CD14-positive monocyte (primary cell): ENCODE measurements around the gene PKD2L1. TPM values are rescaled to one million over a fixed set of nuclear protein-coding genes. Genes with fewer than 3 reads are reported as not detected.
A peak's percentile ranks its signal among the peaks of the same experiment; 100 is the strongest.

Source experiments
- DNase-seq, 3 donors: peaks; one replicate each; pipeline ENCODE4 v3.0.0-alpha.2; 2011 to 2022
- H2AFZ ChIP-seq: 2 replicates; pipeline ENCODE4 v1.6.0; 2012; ENCODE audit warnings: mild to moderate bottlenecking, low read depth, low read length, inconsistent platforms; ENCODE audit not compliant: insufficient read depth, poor library complexity, severe bottlenecking
- H3K27ac ChIP-seq, 2 donors: 1 replicate in 1 of 2; 2 replicates in 1 of 2; pipeline ENCODE4 v1.5.1; 2012 to 2013; ENCODE audit warnings: low read length in 2 of 2, control low read depth in 1 of 2, inconsistent platforms in 1 of 2, low read depth in 1 of 2, mild to moderate bottlenecking in 1 of 2
- H3K27me3 ChIP-seq, 2 donors: one replicate each; pipeline versions ENCODE4 v1.6.0 to v1.6.1; 2011 to 2013; ENCODE audit warnings: low read length in 2 of 2; ENCODE audit not compliant: control insufficient read depth in 2 of 2, insufficient read depth in 2 of 2
- H3K36me3 ChIP-seq, 2 donors: replicated peaks in 1 of 2; 1 replicate in 1 of 2; 2 replicates in 1 of 2; pipeline versions ENCODE4 v1.5.1 to v1.6.1; 2012 to 2013; ENCODE audit warnings: low read length in 2 of 2, control low read depth in 1 of 2, inconsistent platforms in 1 of 2, mild to moderate bottlenecking in 1 of 2; ENCODE audit not compliant: insufficient read depth in 2 of 2, control insufficient read depth in 1 of 2
- H3K4me1 ChIP-seq, 2 donors: 1 replicate in 1 of 2; 2 replicates in 1 of 2; pipeline versions ENCODE4 v1.5.1 to v1.6.1; 2012 to 2013; ENCODE audit warnings: low read length in 2 of 2, control low read depth in 1 of 2, inconsistent platforms in 1 of 2, mild to moderate bottlenecking in 1 of 2, moderate library complexity in 1 of 2; ENCODE audit not compliant: insufficient read depth in 2 of 2, control insufficient read depth in 1 of 2
- H3K4me2 ChIP-seq: replicated peaks from 2 replicates; pipeline ENCODE3; 2012; ENCODE audit warnings: low read length, moderate library complexity, mild to moderate bottlenecking; ENCODE audit not compliant: poor library complexity, severe bottlenecking; ENCODE audit errors: extremely low read depth
- H3K4me3 ChIP-seq, 3 experiments: fragments of 200-600 bp in 1 of 3; sonication (generic) in 1 of 3; replicated peaks in 1 of 3; 1 replicate in 2 of 3; 2 replicates in 1 of 3; pipeline ENCODE4 v1.5.1; 2011 to 2013; ENCODE audit warnings: low read length in 3 of 3, mild to moderate bottlenecking in 3 of 3, control low read depth in 2 of 3, low read depth in 2 of 3, inconsistent platforms in 1 of 3, moderate library complexity in 1 of 3
- H3K79me2 ChIP-seq: 2 replicates; pipeline ENCODE4 v1.6.0; 2012; ENCODE audit warnings: mild to moderate bottlenecking, control low read depth, inconsistent platforms, low read length, moderate library complexity; ENCODE audit not compliant: insufficient read depth
- H3K9ac ChIP-seq: 2 replicates; pipeline ENCODE4 v1.6.0; 2017; ENCODE audit warnings: low read length, mild to moderate bottlenecking; ENCODE audit not compliant: insufficient read depth, poor library complexity, severe bottlenecking
- H3K9me3 ChIP-seq, 2 donors: replicated peaks in 1 of 2; 1 replicate in 1 of 2; 2 replicates in 1 of 2; pipeline versions ENCODE4 v1.5.1 to v1.6.1; 2012 to 2013; ENCODE audit warnings: low read length in 2 of 2, control low read depth in 1 of 2; ENCODE audit not compliant: control insufficient read depth in 1 of 2, insufficient read depth in 1 of 2
- H4K20me1 ChIP-seq: 2 replicates; pipeline ENCODE4 v1.6.0; 2012; ENCODE audit warnings: mild to moderate bottlenecking, low read length, control low read depth, moderate library complexity; ENCODE audit not compliant: insufficient read depth
- H3K27ac Mint-ChIP-seq, 7 donors: one replicate each; pipeline ENCODE4 v1.8.0; 2020; ENCODE audit warnings: mild to moderate bottlenecking in 7 of 7, mixed read lengths in 7 of 7, moderate library complexity in 6 of 7, inconsistent platforms in 2 of 7
- H3K27me3 Mint-ChIP-seq, 3 donors: one replicate each; pipeline ENCODE4 v1.8.0; 2021 to 2022; ENCODE audit warnings: low read depth in 3 of 3, mild to moderate bottlenecking in 3 of 3, mixed read lengths in 3 of 3, moderate library complexity in 3 of 3, inconsistent platforms in 1 of 3
- H3K36me3 Mint-ChIP-seq, 2 donors: one replicate each; pipeline ENCODE4 v1.8.0; 2020; ENCODE audit warnings: mixed read lengths in 2 of 2, inconsistent platforms in 1 of 2, mild to moderate bottlenecking in 1 of 2
- H3K4me1 Mint-ChIP-seq: one replicate; pipeline ENCODE4 v1.8.0; 2020; ENCODE audit warnings: mild to moderate bottlenecking, mixed read lengths
- H3K4me3 Mint-ChIP-seq, 2 donors: one replicate each; pipeline ENCODE4 v1.8.0; 2020; ENCODE audit warnings: mild to moderate bottlenecking in 2 of 2, mixed read lengths in 2 of 2, moderate library complexity in 1 of 2
- H3K9me3 Mint-ChIP-seq, 7 donors: one replicate each; pipeline ENCODE4 v1.8.0; 2020 to 2022; ENCODE audit warnings: mixed read lengths in 7 of 7, mild to moderate bottlenecking in 6 of 7, moderate library complexity in 6 of 7, inconsistent platforms in 2 of 7
- WGBS: methylation state at CpG from one replicate; pipeline ENCODE4 v1.1.5; 2013; ENCODE audit warnings: missing lambda C conversion rate; ENCODE audit not compliant: insufficient coverage; 5-methylcytosine and 5-hydroxymethylcytosine counted together
- intact Hi-C, 2 donors: fragments of 100-400 bp; cut with micrococcal nuclease; formaldehyde crosslinking; loops; one replicate each; pipeline versions ENCODE4 v1.15.0 to v1.15.1; 2023
- polyA plus RNA-seq, 3 donors: library from polyadenylated mRNA; depleted of rRNA in 1 of 3; unstranded in 2 of 3; stranded (reverse) in 1 of 3; fragments of 300-500 nt in 2 of 3; fragments of >200 nt in 1 of 3; fragmentation: Illumina TruSeq in 2 of 3; gene quantifications; 1 replicate in 2 of 3; 2 replicates in 1 of 3; pipeline ENCODE4 v1.2.3, GENCODE V29; 2012 to 2021
- TF ChIP-seq, protein P1 (sequence below): fragments of 200-600 bp; IDR thresholded peaks from one replicate; pipeline ENCODE4 v1.8.0; 2022; ENCODE audit warnings: antibody characterized with exemption, mild to moderate bottlenecking

Gene PKD2L1
- polyA plus RNA-seq, 3 donors, result 0.15 to 1.5 TPM; not detected in 1

DNA sequence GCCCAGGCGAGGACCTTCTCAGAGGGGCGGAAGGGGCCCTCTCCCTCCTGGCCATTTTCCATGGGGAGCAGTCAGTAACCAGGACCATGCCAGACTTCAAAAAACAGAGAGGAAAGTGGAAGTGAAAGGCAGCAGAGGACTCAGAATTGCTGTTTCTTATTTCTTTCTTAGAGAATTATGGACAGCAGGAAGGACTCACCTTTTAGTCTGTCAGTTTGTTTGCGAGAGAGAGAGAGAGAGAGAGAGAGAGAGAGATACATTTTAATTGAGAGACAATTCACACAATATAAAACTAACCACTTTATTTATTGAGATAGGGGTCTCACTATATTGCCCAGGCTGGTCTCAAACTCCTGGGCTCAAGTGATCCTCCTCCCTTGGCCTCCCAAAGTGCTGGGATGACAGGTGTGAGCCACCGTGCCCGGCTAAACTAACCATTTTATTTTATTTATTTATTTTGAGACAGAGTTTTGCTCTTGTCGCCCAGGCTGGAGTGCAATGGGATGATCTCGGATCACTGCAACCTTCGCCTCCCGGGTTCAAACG, 41.5 kb upstream of the PKD2L1 start:
- Mint-ChIP-seq H3K9me3 (peaks cover 0 to 1% (median 0%) of the 10 kb centered on the region in 7 donors), H3K4me3 (peak overlapping the region; percentile 73 to 81), H3K4me1 (peaks cover 27% of the 10 kb centered on the region), H3K27ac (peak overlapping the region; percentile 86 to 97 (median 96)), H3K36me3 (peaks cover 0 to 5% of the 10 kb centered on the region in 2 donors), H3K27me3 (peaks cover 0 to 3% (median 2%) of the 10 kb centered on the region in 3 donors)
- H3K9me3 ChIP-seq, result no peaks in the 10 kb centered on the region
- WGBS, result 60% methylated on average over 1 of the region's 10 CpGs
- peak overlapping the region; percentile 84 to 91 for H3K27ac ChIP-seq
- peaks cover 44 to 46% of the 10 kb centered on the region in 2 donors for H3K4me1 ChIP-seq
- H3K4me2 ChIP-seq, result peak overlapping the region; percentile 51
- intact Hi-C loops, result loop anchor here (2.0 to 5.0 kb wide), 3 partner anchors 25 to 84 kb away; partner anchors contain the start of genes BLOC1S2 (in 1 of the 2) and SCD (in 1 of the 2)
- H3K79me2 ChIP-seq, result no peaks in the 10 kb centered on the region
- H4K20me1 ChIP-seq, result no peaks in the 10 kb centered on the region
- H3K27me3 ChIP-seq, result no peaks in the 10 kb centered on the region
- peak overlapping the region; percentile 32 for H3K9ac ChIP-seq
- TF ChIP-seq, protein P1, sequence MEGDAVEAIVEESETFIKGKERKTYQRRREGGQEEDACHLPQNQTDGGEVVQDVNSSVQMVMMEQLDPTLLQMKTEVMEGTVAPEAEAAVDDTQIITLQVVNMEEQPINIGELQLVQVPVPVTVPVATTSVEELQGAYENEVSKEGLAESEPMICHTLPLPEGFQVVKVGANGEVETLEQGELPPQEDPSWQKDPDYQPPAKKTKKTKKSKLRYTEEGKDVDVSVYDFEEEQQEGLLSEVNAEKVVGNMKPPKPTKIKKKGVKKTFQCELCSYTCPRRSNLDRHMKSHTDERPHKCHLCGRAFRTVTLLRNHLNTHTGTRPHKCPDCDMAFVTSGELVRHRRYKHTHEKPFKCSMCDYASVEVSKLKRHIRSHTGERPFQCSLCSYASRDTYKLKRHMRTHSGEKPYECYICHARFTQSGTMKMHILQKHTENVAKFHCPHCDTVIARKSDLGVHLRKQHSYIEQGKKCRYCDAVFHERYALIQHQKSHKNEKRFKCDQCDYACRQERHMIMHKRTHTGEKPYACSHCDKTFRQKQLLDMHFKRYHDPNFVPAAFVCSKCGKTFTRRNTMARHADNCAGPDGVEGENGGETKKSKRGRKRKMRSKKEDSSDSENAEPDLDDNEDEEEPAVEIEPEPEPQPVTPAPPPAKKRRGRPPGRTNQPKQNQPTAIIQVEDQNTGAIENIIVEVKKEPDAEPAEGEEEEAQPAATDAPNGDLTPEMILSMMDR, result no peak
- DNase-seq, result no peak
- H3K36me3 ChIP-seq, result no peaks in the 10 kb centered on the region
- peak overlapping the region in 1 of 3 experiments; percentile 57 for H3K4me3 ChIP-seq
- peak overlapping the region; percentile 48 for H2AFZ ChIP-seq

DNA sequence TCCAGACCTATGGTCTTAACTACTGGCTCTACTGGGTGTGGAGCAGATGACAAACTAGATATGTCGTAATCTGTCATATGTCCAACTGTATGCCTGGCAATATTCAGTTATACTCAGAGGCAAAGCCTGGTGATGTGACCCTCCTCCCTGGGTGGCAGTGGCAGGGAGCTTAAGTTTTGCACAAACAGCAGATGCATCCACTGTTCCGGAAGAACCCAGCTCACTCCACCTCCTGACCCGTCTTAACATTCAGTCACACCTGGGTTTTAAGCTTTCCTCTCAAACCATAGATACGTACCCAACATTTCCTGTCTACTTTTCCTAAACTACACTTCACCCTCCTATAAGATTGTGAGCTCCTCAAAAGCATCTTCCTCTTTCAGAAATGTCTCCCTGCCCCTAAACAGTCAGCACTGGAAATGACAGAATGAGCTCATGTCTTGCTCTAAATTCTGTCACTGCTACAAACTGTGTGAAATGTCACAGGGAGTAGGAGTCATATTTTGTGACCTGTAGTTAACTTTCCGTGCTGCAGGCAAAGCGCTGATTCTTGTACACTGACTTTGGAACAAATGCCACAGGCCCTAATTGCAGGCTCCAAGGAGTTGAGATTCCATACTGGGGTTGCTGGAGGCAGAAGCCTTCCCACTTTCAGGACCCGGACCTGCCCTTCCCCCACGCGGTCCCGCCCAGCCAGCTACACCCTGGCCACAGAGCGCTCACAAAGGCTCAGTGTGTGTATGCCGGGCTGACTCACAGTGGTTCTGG, 40.9 kb upstream of the PKD2L1 start:
- H3K4me2 ChIP-seq, result peak overlapping the region; percentile 51
- no peaks in the 10 kb centered on the region for H3K9me3 ChIP-seq
- no peaks in the 10 kb centered on the region for H3K27me3 ChIP-seq
- H2AFZ ChIP-seq, result peak overlapping the region; percentile 48
- no peaks in the 10 kb centered on the region for H3K79me2 ChIP-seq
- peak overlapping the region; percentile 32 for H3K9ac ChIP-seq
- intact Hi-C loops, result loop anchor here (2.0 to 5.0 kb wide), 3 partner anchors 24 to 84 kb away; partner anchors contain the start of genes BLOC1S2 (in 1 of the 2) and SCD (in 1 of the 2)
- Mint-ChIP-seq H3K9me3 (peaks cover 0 to 1% (median 0%) of the 10 kb centered on the region in 7 donors), H3K36me3 (peaks cover 0 to 5% of the 10 kb centered on the region in 2 donors), H3K27ac (peak overlapping the region; percentile 86 to 97 (median 96)), H3K27me3 (peaks cover 0 to 3% (median 2%) of the 10 kb centered on the region in 3 donors), H3K4me1 (peaks cover 25% of the 10 kb centered on the region), H3K4me3 (peak overlapping the region; percentile 73 to 81)
- no peaks in the 10 kb centered on the region for H4K20me1 ChIP-seq
- H3K4me3 ChIP-seq, result peak overlapping the region in 1 of 3 experiments; percentile 57
- TF ChIP-seq, protein P1, result no peak
- H3K36me3 ChIP-seq, result no peaks in the 10 kb centered on the region
- WGBS, result 16% methylated on average over 10 of the region's 12 CpGs
- H3K4me1 ChIP-seq, result peaks cover 44 to 46% of the 10 kb centered on the region in 2 donors
- peak; percentile 79 to 88 (median 80) for DNase-seq
- peak overlapping the region; percentile 84 to 91 for H3K27ac ChIP-seq
